ENCODE measurements around the gene SCP2D1. TPM values are rescaled to one million over a fixed set of nuclear protein-coding genes. Genes with fewer than 3 reads are reported as not detected.

Gene SCP2D1
- total RNA-seq, 1 donor from 2014 or later: not detected

DNA sequence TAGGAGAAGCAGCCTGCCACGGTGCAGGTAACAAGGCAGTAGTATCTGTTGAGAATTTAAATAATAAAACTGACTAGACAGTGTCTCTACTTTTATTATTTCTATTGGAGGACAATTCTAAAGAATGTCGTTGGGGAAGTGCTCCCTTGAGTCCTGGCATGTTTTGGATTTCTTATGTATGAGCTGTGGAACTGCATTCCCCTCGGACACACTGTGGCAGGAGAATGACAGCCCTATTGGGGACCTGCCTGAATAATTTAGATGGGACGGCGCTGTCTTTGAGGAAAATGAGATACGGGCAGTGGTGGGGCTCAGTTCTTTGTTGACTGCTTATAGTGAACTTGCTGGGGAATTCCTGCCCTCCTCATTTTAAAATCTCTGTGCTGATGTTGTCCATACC, 2.4 kb upstream of the SCP2D1 start:
- no peak for DNase-seq (ENCODE audit: low spot score)
- H3K36me3 Mint-ChIP-seq (ENCODE audit: low read depth): no peaks in the 10 kb centered on the region
- H3K9me3 Mint-ChIP-seq (ENCODE audit: low read depth): peaks cover 2% of the 10 kb centered on the region
- H3K27ac Mint-ChIP-seq (ENCODE audit: unreplicated experiment): no peak overlapping the region
- H3K4me1 Mint-ChIP-seq (ENCODE audit: low read depth): no peaks in the 10 kb centered on the region
- H3K27me3 Mint-ChIP-seq (ENCODE audit: low read depth): no peaks in the 10 kb centered on the region
- no peak overlapping the region for H3K4me3 Mint-ChIP-seq (ENCODE audit: unreplicated experiment)
- TF ChIP-seq, protein P1, sequence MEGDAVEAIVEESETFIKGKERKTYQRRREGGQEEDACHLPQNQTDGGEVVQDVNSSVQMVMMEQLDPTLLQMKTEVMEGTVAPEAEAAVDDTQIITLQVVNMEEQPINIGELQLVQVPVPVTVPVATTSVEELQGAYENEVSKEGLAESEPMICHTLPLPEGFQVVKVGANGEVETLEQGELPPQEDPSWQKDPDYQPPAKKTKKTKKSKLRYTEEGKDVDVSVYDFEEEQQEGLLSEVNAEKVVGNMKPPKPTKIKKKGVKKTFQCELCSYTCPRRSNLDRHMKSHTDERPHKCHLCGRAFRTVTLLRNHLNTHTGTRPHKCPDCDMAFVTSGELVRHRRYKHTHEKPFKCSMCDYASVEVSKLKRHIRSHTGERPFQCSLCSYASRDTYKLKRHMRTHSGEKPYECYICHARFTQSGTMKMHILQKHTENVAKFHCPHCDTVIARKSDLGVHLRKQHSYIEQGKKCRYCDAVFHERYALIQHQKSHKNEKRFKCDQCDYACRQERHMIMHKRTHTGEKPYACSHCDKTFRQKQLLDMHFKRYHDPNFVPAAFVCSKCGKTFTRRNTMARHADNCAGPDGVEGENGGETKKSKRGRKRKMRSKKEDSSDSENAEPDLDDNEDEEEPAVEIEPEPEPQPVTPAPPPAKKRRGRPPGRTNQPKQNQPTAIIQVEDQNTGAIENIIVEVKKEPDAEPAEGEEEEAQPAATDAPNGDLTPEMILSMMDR (IDR thresholded peaks at IDR 0.05): no peak

DNA sequence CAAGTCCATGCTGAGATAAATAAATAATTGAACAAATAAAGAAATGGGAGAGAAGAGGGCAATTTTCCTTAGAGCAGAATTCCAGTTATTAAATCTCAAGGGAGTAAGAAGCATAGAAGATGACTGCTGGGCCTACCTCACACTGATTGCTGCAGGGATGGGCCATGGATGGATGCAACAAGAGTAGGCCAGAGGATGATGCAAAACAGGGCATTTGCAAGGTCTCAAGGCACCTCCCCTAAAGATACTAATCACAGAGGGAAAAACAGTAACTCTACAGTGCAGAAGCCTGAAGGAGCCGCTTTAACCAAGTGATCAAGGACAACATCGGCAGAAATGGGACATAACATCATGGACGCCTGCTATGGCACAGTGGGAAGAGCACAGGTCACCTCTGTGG, 1.7 kb upstream of the SCP2D1 start:
- Mint-ChIP-seq H3K27me3 (ENCODE audit: low read depth) (no peaks in the 10 kb centered on the region), H3K36me3 (ENCODE audit: low read depth) (no peaks in the 10 kb centered on the region), H3K4me3 (ENCODE audit: unreplicated experiment) (no peak overlapping the region), H3K4me1 (ENCODE audit: low read depth) (no peaks in the 10 kb centered on the region), H3K27ac (ENCODE audit: unreplicated experiment) (no peak overlapping the region), H3K9me3 (ENCODE audit: low read depth) (no peaks in the 10 kb centered on the region)
- no peak for DNase-seq (ENCODE audit: low spot score)
- TF ChIP-seq, protein P1 (IDR thresholded peaks at IDR 0.05): no peak

DNA sequence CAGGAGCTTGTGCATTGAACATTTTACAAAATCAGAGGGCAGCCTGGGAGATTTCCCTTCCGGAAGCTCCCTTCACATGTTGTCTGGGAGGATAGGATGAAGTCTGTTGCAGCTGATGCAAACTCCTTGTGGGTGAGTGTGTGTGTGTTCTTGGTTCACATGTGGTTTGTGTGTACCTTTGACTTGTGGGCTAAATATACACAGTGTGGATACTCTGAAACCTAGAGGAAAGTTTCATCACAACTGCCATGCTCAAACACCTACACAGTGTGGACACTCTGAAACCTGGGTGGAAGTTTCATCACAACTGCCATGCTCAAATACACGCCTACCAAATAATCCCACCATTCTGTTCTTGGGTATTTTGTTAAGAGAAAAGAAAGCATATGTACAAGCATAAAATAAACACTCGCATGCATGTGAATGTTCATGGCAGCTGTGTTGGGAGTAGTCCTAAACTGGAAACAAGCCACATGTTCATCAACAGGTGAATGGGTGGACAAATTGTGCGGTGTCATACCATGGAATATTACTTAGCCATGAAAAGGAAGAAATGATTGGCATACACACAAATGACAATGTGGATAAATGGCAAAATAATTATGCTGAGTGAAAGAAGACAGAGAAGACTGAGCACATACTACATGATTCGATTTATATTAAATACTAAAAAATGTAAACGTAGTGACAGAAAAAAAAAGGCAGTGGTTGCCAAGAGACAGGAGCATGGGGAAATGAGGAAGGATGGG, 1.8 kb downstream of the SCP2D1 start:
- H3K27me3 Mint-ChIP-seq (ENCODE audit: low read depth): no peaks in the 10 kb centered on the region
- H3K36me3 Mint-ChIP-seq (ENCODE audit: low read depth): no peaks in the 10 kb centered on the region
- TF ChIP-seq, protein P1 (IDR thresholded peaks at IDR 0.05): no peak
- H3K4me1 Mint-ChIP-seq (ENCODE audit: low read depth): no peaks in the 10 kb centered on the region
- no peak for DNase-seq (ENCODE audit: low spot score)
- H3K27ac Mint-ChIP-seq (ENCODE audit: unreplicated experiment): no peak overlapping the region
- H3K9me3 Mint-ChIP-seq (ENCODE audit: low read depth): peaks cover 7% of the 10 kb centered on the region
- no peak overlapping the region for H3K4me3 Mint-ChIP-seq (ENCODE audit: unreplicated experiment)

DNA sequence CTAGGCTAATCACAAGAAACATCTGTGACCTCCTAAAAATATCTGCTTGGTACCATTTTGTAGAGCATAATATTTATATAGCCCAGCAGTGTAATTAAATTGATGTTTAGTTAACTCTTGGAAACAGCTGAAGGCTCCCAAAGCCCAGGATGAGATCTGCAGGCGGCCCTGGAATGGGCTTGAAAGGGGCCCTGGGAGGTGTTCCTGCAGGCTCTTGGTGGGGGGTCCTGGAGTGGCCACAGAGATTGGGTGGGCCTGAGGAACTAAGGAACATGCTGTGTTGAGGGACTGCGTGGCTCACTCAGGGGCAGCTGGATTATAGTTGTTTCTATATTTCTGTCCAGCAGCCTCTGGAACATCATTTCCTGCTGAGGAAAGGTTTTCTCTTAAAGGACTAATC, 9.2 kb downstream of the SCP2D1 start:
- Mint-ChIP-seq H3K27me3 (ENCODE audit: low read depth) (no peaks in the 10 kb centered on the region), H3K9me3 (ENCODE audit: low read depth) (peaks cover 7% of the 10 kb centered on the region), H3K27ac (ENCODE audit: unreplicated experiment) (no peak overlapping the region), H3K4me3 (ENCODE audit: unreplicated experiment) (no peak overlapping the region), H3K36me3 (ENCODE audit: low read depth) (no peaks in the 10 kb centered on the region), H3K4me1 (ENCODE audit: low read depth) (no peaks in the 10 kb centered on the region)
- TF ChIP-seq, protein P1 (IDR thresholded peaks at IDR 0.05): no peak
- DNase-seq (ENCODE audit: low spot score): no peak

DNA sequence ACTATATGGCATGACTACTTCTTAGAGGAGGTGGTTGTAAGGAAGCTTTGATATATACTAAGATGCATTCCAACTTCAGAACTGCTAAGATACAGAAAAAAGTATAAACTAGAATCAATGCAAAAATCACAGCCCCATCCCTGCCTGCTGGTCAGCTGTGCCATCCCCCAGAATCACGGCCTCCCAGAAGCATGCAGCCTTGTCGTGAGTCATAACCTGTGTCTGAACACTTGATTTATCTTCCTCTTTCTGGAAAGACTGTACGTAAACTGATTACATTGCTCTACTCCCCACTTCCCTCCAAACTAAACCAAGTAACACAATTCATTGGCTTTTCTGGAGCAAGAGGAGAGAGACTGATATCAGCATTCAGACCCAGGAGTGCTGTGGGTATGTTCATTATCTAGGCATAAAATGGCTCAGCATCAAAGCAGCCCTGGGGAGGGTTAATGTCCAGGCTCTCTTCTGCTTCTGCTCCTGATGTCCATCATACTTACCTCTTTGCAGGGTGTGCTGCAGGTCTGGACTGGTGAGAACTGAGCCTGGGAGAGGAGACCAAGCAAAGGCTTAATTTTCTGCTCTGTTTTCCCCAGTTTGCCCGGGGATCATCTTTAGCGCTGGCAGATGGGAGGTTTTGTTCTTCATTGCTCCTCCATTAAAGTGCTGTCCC, 18.4 kb downstream of the SCP2D1 start:
- TF ChIP-seq, protein P1 (IDR thresholded peaks at IDR 0.05): no peak
- no peak for DNase-seq (ENCODE audit: low spot score)
- peaks cover 14% of the 10 kb centered on the region for H3K27me3 Mint-ChIP-seq (ENCODE audit: low read depth)
- H3K27ac Mint-ChIP-seq (ENCODE audit: unreplicated experiment): no peak overlapping the region
- no peaks in the 10 kb centered on the region for H3K4me1 Mint-ChIP-seq (ENCODE audit: low read depth)
- H3K9me3 Mint-ChIP-seq (ENCODE audit: low read depth): peaks cover 3% of the 10 kb centered on the region
- no peaks in the 10 kb centered on the region for H3K36me3 Mint-ChIP-seq (ENCODE audit: low read depth)
- H3K4me3 Mint-ChIP-seq (ENCODE audit: unreplicated experiment): no peak overlapping the region

Data from chondrocyte (in vitro differentiated cells).